IPS-18a (cell line): ENCODE results near the gene PPP2R1B.
"Not testable (repeated sequence)": the region's sequence is repeated elsewhere in the genome, so short reads cannot be mapped to it uniquely, and the experiment has no call there.

ENCODE experiments used
- H3K27ac ChIP-seq: one replicate; pipeline ENCODE4 v1.5.1; 2013; ENCODE audit warnings: low read length
- H3K27me3 ChIP-seq: one replicate; pipeline ENCODE4 v1.6.1; 2013; ENCODE audit warnings: mild to moderate bottlenecking, low read length; ENCODE audit not compliant: control insufficient read depth, insufficient read depth
- H3K36me3 ChIP-seq: one replicate; pipeline ENCODE4 v1.6.1; 2013; ENCODE audit warnings: low read depth, low read length; ENCODE audit not compliant: control insufficient read depth
- H3K4me1 ChIP-seq: one replicate; pipeline ENCODE4 v1.6.1; 2013; ENCODE audit warnings: low read depth, low read length; ENCODE audit not compliant: control insufficient read depth
- H3K4me3 ChIP-seq: one replicate; pipeline ENCODE4 v1.5.1; 2013; ENCODE audit warnings: low read length
- H3K9ac ChIP-seq: one replicate; pipeline ENCODE4 v1.6.1; 2013; ENCODE audit warnings: mild to moderate bottlenecking, low read length, moderate library complexity
- H3K9me3 ChIP-seq: one replicate; pipeline ENCODE4 v1.6.1; 2013; ENCODE audit warnings: low read depth, low read length; ENCODE audit not compliant: control insufficient read depth

Gene PPP2R1B

DNA sequence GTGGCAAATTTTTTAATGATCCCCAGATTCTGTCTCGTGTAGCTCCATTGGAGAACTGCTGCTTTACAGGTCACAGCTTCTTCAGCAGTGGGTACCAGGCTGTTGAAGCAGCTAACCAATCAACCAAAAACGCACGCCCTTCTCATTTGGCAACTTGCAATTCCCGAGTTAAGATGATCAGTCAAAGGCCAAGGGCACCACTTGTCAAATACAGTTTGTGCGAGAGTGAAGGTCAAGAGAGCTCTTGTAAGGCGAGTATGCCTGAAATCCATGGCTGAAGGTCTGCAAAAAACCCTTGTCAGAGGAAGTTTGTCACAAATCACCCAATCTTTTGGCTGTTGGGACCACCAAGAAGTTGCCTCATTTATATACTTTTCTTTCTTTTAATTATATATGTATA lies 12.9 kb upstream of the PPP2R1B start:
- H3K27me3 ChIP-seq: no peaks in the 10 kb centered on the region
- H3K9ac ChIP-seq: no peak overlapping the region
- no peaks in the 10 kb centered on the region for H3K4me1 ChIP-seq
- no peak overlapping the region for H3K4me3 ChIP-seq
- H3K27ac ChIP-seq: no peak overlapping the region
- no peaks in the 10 kb centered on the region for H3K36me3 ChIP-seq
- no peaks in the 10 kb centered on the region for H3K9me3 ChIP-seq

DNA sequence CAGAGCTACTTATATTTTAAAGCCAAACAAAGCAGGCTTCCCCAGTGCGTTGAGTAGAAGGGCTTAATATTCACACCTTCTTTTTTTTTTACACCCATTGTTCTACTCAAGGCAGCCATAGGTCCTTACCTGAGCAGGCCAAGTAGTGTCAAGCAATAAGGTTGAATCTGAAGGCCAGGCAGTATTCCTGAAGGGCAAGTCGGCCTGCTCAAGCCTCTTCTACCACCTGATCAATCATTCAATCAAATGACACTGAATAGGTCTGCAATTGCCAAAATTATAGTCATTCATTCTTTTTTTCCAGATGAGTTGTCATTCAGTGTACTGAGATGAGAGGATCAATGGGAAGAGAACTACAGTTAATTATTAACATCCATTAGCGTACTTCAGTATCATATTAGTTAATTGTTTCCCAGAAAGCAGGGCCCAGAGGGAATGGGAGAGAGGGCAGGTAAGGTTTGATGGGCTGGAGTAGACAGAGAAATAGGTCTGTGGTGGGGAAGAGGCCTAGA lies 11.9 kb upstream of the PPP2R1B start:
- H3K4me3 ChIP-seq: no peak overlapping the region
- H3K27me3 ChIP-seq: no peaks in the 10 kb centered on the region
- H3K36me3 ChIP-seq: no peaks in the 10 kb centered on the region
- H3K4me1 ChIP-seq: no peaks in the 10 kb centered on the region
- H3K27ac ChIP-seq: no peak overlapping the region
- no peak overlapping the region for H3K9ac ChIP-seq
- H3K9me3 ChIP-seq: no peaks in the 10 kb centered on the region

DNA sequence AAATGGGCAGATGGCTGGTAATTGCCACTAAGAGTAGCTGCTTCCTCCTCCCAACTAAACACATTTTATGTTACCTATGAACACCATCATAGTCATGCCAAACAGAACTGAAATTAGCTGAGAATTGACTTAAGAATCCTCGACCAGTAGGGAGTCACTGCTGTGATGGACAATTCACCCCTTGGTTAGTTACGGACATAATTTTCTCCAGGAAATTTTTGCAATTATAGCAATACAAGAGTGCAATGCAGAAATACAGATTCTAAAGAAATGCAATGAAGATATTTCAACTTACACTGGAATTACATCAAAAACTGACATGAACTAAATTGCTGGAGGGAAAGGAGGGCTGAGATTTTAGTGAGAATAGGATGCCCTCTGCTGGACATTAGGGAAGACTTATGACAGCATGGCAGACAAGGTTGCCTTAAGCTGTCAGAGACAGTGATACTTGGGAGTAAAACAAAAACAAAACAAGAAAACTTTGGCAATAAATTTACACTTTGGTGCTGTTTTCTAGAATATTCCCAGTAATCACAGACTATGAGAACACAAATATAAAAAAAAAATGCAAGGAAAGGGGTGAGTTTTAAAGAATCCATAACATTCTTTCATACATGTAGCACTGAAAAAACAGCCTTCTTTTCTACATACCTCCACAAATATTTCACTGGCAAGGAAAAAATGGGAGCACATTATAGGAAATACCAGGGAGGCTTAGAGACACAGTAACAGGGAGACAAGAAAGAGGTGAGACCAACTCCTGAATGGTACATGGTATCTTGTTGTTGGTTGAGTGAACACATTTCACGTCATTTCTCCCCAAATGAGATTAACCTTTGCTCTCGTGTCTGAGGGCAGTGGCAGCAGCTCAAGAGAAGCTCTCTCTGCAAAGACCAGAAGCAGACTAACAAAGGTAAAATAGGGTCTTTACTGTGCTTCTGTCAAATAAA lies 11.2 kb upstream of the PPP2R1B start:
- Histone ChIP-seq H3K36me3 (no peaks in the 10 kb centered on the region), H3K9ac (no peak overlapping the region), H3K27me3 (no peaks in the 10 kb centered on the region), H3K4me3 (no peak overlapping the region), H3K9me3 (no peaks in the 10 kb centered on the region), H3K4me1 (no peaks in the 10 kb centered on the region), H3K27ac (no peak overlapping the region)

DNA sequence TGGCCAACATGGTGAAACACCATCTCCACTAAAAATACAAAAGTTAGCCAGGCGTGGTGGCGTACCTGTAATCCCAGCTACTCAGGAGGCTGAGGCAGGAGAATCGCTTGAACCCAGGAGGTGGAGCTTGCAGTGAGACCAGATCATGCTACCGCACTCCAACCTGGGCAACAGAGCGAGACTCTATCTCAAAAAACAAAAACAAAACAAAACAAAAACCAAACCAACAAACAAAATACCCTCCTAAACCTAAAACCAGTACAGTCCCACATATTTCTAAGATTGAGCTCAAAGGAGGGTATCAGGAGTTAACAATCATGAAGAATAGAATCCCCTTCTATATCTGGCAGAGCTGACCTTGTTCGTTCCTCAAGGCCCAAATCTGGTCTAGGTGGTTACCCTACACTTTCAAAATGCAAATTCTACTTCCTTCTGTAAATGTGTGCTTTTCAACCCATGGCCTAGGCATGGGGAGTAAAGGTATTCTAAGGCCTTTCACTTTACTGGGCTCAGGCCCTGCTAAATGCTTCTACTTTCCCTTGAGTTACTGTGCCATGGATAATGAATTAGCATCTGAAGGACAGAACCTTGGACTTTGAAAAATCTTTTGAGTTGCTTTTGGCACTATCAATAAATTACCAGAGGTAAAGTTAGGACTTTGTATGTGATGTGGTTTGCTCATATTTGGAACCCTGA lies 10.4 kb upstream of the PPP2R1B start:
- Histone ChIP-seq H3K9ac (no peak overlapping the region), H3K4me3 (no peak overlapping the region), H3K27ac (no peak overlapping the region), H3K36me3 (no peaks in the 10 kb centered on the region), H3K27me3 (no peaks in the 10 kb centered on the region), H3K4me1 (peaks cover 4% of the 10 kb centered on the region), H3K9me3 (no peaks in the 10 kb centered on the region)

DNA sequence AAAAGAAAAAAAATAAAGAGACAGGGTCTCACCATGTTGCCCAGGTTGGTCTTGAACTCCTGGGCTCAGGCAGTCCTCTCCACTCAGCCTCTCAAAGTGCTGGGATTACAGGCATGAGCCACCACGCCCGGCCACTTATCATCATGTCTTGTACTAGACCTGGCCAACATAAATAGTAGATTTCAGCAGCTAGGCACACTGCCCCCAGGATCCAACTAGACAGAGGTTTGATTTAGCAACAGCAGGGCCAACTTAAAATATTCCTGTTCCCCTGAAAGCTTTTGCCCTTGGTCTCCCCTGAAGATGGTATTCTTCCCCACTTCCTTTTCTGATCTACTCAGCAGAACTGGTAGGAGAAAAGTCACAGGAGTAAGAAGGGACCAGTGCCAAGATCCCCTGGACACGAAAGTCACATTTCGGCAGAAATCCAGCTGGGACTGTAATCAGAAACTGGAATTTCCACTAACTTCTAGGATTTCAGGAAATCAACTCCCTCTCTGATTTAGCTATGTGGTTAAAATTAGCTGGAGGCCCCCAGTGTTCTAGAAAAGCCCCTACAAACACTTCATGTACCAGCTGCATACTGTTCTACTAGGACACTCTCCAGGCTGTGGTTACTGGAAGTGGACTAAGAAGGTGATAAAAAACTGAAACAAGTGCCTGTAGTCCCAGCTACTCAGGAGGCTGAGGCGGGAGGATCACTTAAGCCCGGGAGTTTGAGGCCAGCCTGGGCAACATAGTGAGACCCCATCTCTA lies 8.9 kb upstream of the PPP2R1B start:
- H3K9ac ChIP-seq: no peak overlapping the region
- no peak overlapping the region for H3K4me3 ChIP-seq

DNA sequence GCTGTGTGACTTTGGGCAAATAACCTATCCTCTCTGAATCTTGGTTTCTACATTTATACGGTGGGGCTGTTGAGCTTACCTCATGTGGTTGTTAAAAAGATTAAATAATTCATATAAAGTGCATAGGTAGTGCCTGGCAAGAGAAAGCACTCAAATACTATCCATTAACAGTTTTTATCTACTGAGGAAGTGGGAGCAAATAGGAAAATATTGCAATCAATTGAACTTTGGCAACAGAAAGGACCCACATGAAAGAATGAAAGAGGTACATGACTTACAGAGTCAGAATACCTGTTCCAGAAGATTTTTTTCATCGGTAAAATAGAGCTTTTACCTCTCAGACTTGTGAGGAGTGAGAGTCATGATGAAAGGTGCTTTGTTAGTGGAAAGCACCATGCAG lies 6.3 kb upstream of the PPP2R1B start:
- no peak overlapping the region for H3K27ac ChIP-seq
- H3K27me3 ChIP-seq: no peaks in the 10 kb centered on the region
- no peak overlapping the region for H3K9ac ChIP-seq
- no peaks in the 10 kb centered on the region for H3K9me3 ChIP-seq
- H3K4me3 ChIP-seq: no peak overlapping the region
- H3K4me1 ChIP-seq: peaks cover 10% of the 10 kb centered on the region
- H3K36me3 ChIP-seq: no peaks in the 10 kb centered on the region

More for the DNA sequence above, 8.9 kb upstream of the PPP2R1B start:
- Histone ChIP-seq H3K27ac (no peak overlapping the region), H3K4me1 (peaks cover 10% of the 10 kb centered on the region), H3K9me3 (no peaks in the 10 kb centered on the region), H3K36me3 (no peaks in the 10 kb centered on the region), H3K27me3 (no peaks in the 10 kb centered on the region)

DNA sequence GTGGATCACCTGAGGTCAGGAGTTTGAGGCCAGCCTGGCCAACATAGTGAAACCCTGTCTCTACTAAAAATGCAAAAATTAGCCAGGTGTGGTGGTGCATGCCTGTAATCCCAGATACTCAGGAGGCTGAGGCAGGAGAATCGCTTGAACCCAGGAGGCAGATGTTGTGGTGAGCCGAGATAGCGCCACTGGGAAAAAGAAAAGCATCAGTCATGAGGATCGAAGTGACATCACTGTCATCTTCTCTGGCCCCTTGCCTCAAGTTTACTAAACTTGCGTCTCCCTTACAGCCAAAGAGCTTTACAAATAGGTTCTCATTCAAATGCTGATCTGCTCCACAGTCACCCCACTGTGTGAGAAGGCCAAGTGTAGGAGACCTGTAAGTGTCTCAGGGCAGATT lies 5.0 kb upstream of the PPP2R1B start:
- not testable (repeated sequence) for H3K27me3 ChIP-seq, H3K27ac ChIP-seq, H3K4me3 ChIP-seq, H3K36me3 ChIP-seq, H3K9ac ChIP-seq, H3K9me3 ChIP-seq
- H3K4me1 ChIP-seq: peaks cover 14% of the 10 kb centered on the region

DNA sequence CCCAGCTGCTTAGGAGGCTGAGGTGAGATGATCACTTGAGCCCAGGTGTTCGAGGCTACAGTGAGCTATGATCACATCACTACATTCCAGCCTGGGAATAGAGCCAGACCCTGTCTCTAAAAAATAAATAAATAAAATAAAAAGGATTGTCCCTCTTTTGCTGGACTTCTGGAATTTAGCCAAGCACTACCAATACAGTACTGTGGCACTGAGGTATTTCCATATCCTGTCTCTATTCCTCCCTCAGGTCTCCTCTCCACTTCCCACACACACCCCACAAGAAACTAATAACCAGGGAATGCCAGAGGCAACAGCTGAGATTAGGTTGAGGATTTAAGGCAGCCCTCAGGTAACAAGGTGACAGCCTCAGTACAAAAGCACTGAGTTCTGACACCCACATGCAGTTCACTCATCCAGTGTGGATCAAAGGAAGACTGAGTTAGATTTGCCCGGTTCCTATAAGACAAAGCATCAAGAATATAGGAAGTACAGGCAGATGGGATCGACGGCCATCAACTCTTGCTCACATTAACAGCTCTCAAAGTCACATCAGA lies 4.5 kb upstream of the PPP2R1B start:
- H3K27ac ChIP-seq: no peak overlapping the region
- no peak overlapping the region for H3K4me3 ChIP-seq
- no peak overlapping the region for H3K9ac ChIP-seq
- H3K36me3 ChIP-seq: no peaks in the 10 kb centered on the region
- H3K9me3 ChIP-seq: no peaks in the 10 kb centered on the region
- no peaks in the 10 kb centered on the region for H3K27me3 ChIP-seq
- peaks cover 14% of the 10 kb centered on the region for H3K4me1 ChIP-seq

DNA sequence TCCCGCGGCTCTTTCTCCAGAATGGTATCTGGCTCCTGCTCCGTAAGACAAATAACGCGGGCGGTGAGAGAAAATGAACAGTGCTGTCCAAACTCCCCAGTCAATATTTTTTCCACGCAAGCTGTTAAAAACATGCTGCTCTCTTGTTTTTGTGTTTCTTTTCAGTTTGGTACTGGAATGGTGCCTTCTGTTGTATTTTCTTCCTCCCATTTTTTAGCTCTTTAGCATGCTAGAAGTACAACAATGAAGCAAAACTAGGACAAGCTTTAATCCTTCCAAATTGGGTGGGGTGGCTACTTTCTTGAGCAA lies 599 bp upstream of the PPP2R1B start:
- peaks cover 28% of the 10 kb centered on the region for H3K36me3 ChIP-seq
- no peaks in the 10 kb centered on the region for H3K27me3 ChIP-seq
- H3K9me3 ChIP-seq: no peaks in the 10 kb centered on the region
- H3K4me1 ChIP-seq: peaks cover 28% of the 10 kb centered on the region
- peak overlapping the region; percentile 78 for H3K9ac ChIP-seq
- peak overlapping the region; percentile 91 for H3K27ac ChIP-seq
- H3K4me3 ChIP-seq: peak overlapping the region; percentile 77

DNA sequence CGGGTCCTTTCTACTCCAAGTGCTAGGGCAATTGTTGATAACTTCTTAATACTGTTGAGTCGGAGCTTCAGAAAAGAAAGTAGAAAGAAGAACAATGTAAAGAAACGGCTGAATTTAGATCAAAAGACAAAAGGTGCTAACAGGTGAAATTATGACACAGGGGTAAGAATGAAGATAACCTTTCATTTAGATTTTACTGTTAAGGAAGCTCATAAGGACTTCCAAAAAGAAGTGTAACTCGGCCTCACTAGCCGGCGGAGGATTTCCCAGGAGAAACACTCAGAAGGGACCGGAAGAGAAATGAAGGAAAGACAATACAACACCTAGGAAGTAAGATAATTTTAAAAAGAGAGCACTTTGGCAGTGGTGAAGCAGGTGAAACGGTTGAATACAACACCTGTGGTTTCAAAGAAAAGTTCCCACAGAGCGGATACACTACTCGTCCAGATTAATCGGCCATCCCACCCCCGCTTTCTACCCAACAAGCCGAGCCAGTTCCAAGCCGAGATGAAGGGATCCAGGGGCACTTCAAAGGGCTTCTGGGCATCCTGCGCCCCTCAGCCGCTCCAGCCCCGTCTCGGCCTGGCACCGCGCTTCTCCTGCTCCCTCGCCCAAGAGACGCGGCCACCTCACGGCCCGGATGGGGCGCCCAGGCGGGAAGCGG lies 737 bp downstream of the PPP2R1B start:
- H3K27ac ChIP-seq: no peak overlapping the region
- H3K36me3 ChIP-seq: peaks cover 41% of the 10 kb centered on the region
- no peaks in the 10 kb centered on the region for H3K27me3 ChIP-seq
- H3K4me1 ChIP-seq: peaks cover 20% of the 10 kb centered on the region
- H3K9ac ChIP-seq: peak overlapping the region; percentile 78
- H3K4me3 ChIP-seq: peak overlapping the region; percentile 77
- H3K9me3 ChIP-seq: no peaks in the 10 kb centered on the region

DNA sequence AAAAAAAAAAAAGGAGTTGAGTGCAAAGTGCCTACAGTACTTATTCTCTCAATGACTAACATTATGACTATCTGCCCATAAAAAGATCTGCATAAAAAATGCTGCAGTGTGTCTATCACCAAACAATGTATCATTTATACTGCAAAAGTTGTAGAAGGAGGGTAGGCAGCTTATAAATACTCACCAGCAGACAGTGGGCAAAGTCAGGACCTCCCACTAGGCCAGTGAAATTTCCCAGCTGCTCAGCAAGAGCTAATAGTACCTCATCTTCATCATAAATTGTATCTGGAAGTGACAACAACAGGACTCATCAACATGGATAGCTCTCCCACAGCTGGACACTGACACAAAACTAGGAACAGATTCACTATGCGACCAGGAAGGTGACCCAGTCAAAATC lies 1.6 kb downstream of the PPP2R1B start:
- Histone ChIP-seq H3K4me3 (peak overlapping the region; percentile 77), H3K27ac (no peak overlapping the region), H3K27me3 (no peaks in the 10 kb centered on the region), H3K9me3 (no peaks in the 10 kb centered on the region), H3K9ac (no peak overlapping the region), H3K4me1 (peaks cover 20% of the 10 kb centered on the region), H3K36me3 (peaks cover 50% of the 10 kb centered on the region)
